ENCODE measurements around the gene ADAM23.

- no peak for TF ChIP-seq EZH2 (IDR thresholded peaks at IDR 0.05; ENCODE audit: low read depth, unreplicated experiment)
- no peak for TF ChIP-seq CTCF (conservative IDR thresholded peaks at IDR 0.05; ENCODE audit: low read depth in 2 of 2)
- TF ChIP-seq REST (IDR thresholded peaks at IDR 0.05; ENCODE audit: unreplicated experiment), result no peak
- TF ChIP-seq POLR2AphosphoS5 (IDR thresholded peaks at IDR 0.05; ENCODE audit: low read depth), result no peak
- no peak for TF ChIP-seq JUNB (IDR thresholded peaks at IDR 0.05; ENCODE audit: unreplicated experiment)
- TF ChIP-seq EZH2phosphoT487 (IDR thresholded peaks at IDR 0.05; ENCODE audit: unreplicated experiment), result no peak
- TF ChIP-seq CREB1 (CRISPR knock-in tag; IDR thresholded peaks at IDR 0.05; ENCODE audit: low read depth), result no peak
- no peak for TF ChIP-seq ETS1 (IDR thresholded peaks at IDR 0.05)
- TF ChIP-seq ZNF114 (CRISPR knock-in tag; IDR thresholded peaks at IDR 0.05), result no peak
- TF ChIP-seq NANOG (IDR thresholded peaks at IDR 0.05; ENCODE audit: borderline replicate concordance), result no peak
- TF ChIP-seq ZNF331 (CRISPR knock-in tag; IDR thresholded peaks at IDR 0.05; ENCODE audit: low read depth), result no peak
- no peak for TF ChIP-seq STAT1 (IDR thresholded peaks at IDR 0.05; ENCODE audit: unreplicated experiment)
Measured at GRCh38 chr2:206535260-206535986, 92.1 kb downstream of the ADAM23 start.

Measured in GM23338 (cell line).